GM23248 (cell line): ENCODE data around the gene TSSC4.

ENCODE experiments used
- EZH2 ChIP-seq: fragments of 200-600 bp; sonication (generic); IDR thresholded peaks from 2 replicates; pipeline ENCODE4 v1.6.1; 2018; ENCODE audit warnings: antibody characterized with exemption, mild to moderate bottlenecking; ENCODE audit not compliant: insufficient read depth, poor library complexity, severe bottlenecking
- EZH2phosphoT487 ChIP-seq: fragments of 200-600 bp; sonication (generic); IDR thresholded peaks from 2 replicates; pipeline ENCODE4 v1.6.1; 2018; ENCODE audit warnings: antibody characterized with exemption, moderate library complexity, mild to moderate bottlenecking, low read depth; ENCODE audit not compliant: insufficient read depth

GRCh38 chr11:2441171-2441570 lies 40.6 kb downstream of the TSSC4 start:
- TF ChIP-seq EZH2phosphoT487 = no peak
- no peak for TF ChIP-seq EZH2
